NCI-H2107 (cell line): Measurements from ENCODE around the gene TGFBR1.
"Not testable (repeated sequence)": the region's sequence is repeated elsewhere in the genome, so short reads cannot be mapped to it uniquely, and the experiment has no call there.

Source experiments
- DNase-seq: peaks from one replicate; lab custom pipeline; 2025; lab: John Stamatoyannopoulos, UW

Gene TGFBR1

DNA sequence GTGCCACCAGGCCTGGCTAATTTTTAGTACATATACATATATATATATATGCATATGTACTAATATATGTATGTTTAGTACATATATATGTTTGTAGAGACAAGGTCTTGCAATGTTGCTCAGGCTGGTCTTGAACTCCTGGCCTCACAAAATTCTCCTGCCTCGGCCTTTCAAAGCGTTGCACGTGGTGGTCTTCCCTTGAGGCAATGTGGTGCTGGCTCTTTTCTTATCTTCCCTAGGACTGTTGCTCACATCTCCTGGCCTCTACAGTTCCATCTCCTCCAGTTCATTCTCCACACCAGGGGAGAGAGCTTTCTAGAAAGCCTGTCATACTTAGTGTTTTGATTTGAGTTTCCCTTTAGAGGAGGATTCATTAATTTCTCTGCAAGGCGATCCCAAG lies 28.9 kb upstream of the TGFBR1 start:
- DNase-seq = no peak

DNA sequence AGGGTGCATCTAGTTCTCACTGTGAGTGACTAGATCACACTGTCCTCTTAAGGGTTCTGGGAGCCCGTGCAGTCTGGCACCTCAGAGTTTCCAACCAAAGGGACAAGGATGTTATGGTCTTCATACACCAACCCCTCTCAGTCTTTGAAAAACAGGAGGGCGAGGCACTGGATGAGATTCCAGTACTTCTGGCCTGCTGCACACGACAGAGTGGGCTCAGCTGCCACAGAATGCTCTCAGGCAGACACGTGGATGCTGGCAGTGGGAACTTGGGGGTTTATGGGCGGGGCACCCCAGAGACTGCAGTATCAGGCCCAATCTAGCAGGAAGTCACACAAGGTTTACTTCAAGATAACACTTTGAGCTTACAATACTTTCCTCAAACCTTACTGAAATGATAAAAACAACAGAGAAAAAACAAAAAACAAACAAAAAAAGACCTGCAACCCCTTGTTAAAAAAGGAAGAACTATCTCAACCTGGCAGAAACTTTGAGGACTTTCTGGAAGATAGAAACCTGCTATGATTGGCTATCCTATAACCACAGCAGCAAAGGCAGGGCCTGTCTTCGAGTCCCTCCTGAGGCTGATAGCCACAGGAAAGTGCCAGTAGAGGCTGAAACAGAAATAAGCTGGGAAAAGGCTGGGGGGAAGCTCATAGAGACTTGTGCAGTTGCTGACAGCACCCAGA lies 28.3 kb upstream of the TGFBR1 start:
- no peak for DNase-seq

DNA sequence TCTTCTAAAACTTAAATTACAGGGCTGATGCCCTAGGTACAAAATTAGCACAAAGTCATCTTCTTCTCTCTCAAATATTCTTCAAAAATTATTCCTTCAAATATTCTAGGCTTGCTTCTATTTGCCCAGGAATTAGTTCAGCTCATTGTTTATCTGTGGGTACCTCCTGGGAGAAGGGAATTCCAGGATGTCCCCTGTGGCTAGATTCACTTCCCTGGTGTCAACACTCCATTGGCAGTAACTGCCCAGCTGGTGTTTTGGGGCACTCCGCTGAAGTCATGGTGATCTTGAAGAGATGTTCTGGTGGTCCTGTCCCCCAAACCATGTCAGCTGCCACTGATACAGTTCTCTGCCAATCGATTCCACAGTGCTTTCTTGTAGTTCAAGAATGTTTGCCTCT lies 26.2 kb upstream of the TGFBR1 start:
- DNase-seq = no peak

DNA sequence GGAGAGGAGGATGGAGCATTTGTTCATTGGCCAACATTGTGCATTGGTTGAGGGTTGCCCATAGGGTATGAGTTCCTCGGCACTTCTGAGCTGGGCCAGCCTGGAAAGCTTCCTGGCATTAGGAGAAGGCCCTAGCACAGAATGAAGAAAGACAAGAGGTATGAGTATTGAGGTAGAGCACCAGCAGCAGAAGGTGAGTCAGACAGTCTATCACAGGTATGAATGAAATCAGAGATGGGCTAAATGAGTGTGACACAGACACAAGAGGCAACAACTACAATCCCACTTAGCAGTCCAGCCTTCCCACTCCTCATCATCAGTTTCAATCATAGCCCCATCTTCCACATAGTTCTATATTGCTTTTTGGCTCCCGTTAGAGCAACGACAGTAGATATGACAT lies 25.4 kb upstream of the TGFBR1 start:
- no peak for DNase-seq

DNA sequence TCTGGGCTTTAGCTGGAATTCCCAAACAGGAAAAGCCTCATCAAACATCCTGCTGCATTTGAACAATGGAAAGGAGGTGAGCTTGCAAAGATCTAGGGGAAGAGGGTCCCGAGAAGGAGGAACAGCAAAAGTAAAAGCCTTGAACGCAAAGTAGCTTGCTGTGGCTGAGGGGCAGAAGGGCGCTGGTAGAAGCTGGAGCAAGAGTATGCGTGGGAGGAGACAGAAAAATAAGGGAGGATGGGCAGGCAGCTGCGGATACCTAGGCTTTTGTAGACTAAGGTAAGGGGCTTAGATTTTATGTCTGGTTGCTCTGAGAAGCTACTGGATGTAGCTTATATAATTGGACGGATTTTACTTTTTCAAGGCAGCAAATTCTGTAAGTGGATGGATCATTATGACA lies 21.9 kb upstream of the TGFBR1 start:
- no peak for DNase-seq

DNA sequence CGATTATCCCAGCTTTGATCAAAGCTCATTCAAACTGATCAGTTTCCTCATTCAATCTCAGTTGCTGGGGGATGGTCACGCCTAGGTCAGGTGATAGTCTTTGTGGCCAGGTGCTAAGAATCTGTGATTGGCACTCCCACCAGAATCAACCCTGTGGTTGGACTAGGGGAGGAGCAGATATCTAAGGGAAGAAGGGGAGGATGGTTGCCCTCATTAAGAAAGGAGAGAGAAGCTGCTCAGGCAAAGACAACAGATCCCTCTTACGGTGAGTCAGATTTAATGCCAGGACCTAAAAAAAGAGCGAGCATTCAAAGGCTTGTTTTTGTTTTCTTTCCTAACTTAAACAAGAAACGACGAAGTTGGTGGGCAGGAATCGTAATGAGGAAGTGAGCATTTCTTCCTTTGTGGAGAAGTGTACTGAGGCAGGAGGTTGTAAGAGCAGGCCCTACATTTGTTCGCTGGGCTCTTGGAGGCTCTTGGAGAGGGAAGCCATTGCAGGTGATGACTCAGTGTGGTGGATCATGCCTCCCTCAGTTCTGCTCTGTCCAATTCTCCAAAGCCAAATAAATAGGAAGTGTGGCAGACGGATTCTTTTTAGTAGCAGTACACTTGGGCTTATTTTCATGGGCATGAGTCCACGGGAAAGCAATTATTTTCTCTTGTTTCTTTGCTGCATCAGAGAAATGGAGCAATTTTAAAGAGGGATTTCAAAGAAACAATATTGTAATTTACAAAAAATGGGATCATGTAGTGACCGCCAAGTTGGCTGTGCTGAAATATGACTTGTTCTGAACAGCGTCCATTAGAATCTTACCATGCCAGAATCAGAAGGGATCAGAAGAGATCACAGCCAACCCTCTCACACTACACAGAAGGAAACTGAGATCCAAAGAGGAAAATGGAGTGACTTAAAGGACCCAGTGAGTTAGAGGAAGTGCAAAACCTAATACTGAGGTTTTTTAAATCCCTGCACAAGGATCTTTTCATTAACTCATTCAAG lies 18.7 kb upstream of the TGFBR1 start:
- no peak for DNase-seq

DNA sequence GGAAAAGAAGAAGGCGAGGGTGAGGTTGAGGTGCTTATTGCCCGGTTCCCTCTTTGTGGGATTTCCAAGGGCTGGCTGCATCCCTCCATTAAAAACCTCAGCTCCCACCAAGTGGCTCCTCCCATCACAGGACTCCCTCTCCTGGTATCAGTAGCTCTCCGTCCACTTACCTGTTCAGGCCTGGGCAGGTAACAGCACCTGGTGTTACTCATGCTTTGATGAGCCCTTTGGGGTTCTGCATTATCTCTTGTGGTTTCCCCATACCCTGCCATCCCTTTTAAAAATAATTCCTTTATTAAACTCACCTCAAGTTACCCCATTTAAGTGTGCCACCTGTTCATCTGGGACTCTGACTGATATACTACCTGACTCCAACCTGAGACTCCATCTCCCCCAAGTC lies 17.5 kb upstream of the TGFBR1 start:
- DNase-seq = no peak

DNA sequence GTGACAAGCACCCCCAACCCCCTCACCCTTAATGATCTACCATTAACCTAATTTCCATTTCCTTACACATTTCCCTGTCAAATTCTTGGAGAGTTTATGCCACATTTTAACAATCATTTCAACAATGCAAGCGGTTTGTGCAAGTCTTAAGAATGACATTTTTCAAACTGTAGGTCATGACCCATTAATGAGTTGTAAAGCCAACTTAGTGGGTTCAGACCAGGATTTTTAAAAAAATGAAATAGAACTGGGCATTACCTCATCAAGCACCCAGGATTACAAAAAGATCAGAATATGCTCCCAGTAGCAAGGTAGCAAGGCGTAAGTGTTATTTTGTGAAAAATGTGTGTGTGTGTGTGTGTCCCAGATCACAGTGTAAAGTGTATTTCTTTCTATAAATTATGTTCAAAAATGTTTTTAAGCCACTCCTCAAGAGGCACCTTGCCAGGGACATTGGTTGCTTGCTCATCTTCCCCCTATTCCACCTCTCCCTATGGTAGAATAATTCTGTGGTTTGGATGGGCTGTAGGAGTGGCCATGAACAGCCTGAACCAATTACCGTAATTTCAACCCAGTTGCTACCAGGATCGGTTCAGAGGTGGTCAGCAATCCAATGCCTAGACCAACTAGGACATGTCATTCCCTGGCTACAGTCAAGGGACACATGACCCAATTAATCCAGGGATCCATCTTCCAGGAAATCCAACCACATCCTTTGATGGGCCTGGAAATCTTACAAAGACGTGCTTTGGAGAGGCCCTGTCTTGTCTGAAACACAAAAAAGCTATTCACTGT lies 14.4 kb upstream of the TGFBR1 start:
- DNase-seq = no peak

DNA sequence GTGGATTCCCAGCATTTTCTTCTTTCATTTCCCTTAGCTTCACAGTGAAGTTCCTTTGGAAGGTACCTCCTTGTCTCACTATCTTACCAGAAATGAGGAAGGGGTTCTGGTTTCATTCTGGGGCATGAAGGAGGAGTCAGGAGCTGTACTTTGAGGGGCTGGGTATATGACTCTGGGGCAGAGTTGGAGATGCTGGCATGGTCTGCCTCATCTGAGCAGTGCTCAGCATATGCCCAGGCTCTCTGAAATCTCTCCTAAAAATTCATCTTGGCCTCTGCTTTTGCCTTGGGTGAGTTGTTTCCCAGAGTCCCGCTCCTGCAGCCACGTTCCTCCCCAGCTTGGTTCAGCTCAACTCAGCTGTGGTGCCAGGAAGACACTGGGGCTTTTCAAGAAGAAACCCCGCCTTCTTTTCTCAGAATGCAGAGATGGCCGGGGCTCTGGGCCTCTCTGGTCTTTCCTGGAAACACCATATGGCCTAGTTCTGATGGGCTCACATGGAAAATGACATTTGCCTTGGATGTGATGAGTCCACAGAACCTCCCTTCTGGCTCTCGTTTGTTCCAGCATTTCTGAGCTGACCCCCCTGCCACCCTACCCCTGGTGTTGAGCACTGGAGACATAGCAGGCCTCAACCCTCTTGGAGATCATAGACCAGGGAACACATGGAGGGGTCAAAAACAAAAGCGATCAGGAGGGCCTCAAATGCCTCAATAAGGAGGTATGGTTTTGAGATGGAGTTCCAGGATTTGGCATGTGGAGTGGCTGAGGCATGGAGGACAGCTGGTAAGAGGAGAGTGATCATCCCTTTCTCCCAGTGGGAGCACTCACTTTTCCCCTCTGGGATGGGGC lies 12.0 kb upstream of the TGFBR1 start:
- DNase-seq = no peak

DNA sequence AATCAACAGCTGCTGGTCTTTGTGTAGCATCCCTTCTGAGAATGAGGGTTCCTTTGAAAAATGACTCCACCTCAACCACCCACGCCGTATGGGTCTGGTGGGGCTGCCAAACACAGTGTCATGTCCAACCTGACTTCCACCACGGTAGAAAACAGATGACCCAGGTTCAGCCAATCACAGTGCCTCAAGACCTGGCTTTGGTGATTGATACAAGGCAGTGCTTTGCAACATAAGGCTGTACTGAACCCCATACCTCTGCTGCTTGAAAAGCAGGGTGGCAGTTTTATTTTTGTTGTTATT lies 11.5 kb upstream of the TGFBR1 start:
- DNase-seq = no peak

DNA sequence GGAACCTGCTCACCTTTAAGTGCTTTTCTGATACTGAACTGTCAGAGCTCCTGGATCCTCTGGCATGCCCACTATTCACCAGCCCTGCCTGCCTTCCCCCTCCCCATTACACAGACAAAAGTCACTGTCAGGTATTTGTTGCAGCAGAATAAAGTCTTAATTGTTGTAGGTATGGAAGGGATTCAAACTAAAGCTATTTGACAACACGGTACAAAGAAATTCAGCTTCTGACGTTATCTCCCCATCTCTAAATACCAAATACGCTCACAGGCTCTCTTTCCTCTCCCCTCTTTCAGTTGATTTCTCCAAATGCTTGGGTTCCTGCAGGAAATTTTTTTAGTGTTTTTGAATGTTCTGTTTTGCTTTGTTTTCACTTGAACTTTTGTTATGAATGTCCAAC lies 9.3 kb upstream of the TGFBR1 start:
- no peak for DNase-seq

DNA sequence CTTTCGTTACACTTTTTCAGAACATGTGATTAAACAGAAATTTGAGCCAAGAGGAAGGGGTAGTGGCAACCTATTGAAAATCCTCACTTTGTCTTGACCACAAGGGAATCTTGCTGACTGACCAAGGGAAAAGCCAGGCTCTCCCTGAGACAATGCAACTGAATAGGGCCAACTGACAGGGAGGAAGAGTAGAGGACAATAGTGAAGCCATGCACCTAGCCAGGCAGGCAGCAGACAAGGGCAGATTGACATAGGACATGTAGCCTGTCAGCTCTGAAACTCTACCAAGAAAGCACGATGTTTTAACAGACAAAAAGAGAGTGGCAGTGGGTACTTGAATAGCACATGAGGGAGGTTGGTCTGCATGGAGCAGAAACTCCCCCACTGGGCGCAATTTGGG lies 8.5 kb upstream of the TGFBR1 start:
- no peak for DNase-seq

DNA sequence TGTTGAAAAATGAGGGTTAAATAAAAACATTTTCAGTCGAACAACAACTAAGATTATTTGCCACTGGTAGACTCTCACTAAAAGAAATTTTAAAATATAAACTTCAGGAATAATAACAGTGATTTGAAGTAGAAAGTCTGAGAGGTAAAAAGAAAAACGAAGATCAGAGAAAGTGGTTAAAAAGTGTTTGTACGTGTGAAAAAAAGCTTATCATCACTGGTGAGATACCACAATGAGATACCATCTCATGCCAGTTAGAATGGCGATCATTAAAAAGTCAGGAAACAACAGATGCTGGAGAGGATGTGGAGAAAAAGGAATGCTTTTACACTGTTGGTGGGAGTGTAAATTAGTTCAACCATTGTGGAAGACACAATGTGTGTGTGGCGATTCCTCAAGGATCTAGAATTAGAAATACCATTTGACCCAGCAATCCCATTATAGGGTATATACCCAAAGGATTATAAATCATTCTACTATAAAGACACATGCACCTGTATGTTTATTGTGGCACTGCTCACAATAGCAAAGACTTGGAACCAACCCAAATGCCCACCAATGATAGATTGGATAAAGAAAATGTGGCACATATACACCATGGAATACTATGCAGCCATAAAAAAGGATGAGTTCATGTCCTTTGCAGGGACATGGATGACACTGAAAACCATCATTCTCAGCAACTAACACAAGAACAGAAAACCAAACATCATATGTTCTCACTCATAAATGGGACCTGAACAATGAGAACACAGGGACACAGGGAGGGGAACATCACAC lies 4.9 kb upstream of the TGFBR1 start:
- DNase-seq = not testable (repeated sequence)

DNA sequence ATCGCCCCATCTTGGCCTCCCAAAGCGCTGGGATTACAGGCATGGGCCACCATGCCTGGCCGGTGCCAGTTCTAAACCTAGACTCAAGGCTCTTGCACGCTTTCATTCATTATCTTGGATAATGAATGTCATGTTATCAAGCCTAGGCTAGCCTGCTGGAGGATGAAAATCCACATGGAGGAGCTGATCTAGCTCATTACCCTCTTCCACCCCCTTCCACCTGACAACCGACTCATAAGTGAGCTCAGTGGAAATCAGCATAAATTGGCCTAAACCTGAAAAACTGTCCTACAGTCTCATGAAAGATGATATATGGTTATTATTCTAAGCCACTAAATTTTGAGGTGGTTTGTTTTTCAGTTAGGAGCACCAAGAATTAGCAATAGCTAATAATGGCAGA lies 3.6 kb upstream of the TGFBR1 start:
- no peak for DNase-seq

DNA sequence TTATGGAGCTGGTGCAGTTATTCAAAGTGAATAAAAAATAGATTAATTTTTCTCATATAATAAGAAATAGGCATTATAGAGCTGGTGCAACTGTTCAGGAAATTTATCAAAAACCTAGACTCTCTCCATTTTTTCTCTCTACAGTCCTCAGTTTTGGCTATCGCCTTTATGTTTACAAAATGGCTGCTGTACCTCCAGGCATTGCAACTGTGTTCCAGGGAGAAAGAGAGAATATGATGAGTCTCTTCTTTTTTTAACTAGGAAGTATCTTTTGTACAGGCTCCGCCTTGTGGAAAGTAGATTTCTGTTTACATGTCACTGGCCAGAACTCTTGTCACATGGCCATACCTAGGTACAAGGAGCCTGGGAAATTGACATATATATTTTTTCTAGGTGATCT lies 3.1 kb upstream of the TGFBR1 start:
- DNase-seq = no peak

DNA sequence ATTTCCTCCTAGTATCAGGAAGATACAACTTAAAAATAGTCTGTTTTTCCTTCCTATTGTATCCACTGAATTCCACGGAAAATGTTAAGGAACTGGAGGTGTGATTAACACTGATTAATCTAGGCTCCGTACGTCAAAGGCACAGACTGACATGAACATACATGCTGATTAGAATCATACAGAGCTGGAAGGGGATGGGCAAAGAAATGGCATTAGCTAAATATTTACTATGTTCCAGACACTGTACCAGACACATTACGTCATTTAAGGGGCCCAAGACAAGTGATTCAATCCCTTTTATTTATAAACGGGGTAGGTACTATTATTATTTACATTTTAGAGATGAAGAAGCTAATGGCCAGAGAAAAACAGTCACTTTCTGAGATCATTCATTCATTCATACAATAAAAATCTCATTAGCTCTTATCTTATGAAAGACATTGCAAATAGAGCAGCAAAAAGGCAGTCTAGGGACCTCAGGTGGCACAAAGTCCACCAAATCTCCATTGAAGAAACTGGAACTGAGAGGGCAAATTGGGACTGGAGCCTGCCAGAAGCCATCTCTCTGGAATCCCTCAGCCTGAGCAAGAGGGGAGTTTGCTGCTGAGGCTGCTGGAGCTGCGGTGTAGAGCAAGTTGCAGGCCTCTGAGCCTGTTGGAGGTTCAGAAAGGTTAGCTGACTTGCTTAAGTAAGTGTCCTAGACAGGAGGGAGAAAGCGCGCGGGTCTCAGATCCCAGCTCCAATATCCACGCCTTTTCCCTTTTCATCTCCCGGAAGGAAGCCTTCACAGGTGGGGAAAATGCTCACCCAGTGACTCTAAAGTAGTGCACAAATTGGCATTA lies 1.6 kb upstream of the TGFBR1 start:
- DNase-seq = no peak

DNA sequence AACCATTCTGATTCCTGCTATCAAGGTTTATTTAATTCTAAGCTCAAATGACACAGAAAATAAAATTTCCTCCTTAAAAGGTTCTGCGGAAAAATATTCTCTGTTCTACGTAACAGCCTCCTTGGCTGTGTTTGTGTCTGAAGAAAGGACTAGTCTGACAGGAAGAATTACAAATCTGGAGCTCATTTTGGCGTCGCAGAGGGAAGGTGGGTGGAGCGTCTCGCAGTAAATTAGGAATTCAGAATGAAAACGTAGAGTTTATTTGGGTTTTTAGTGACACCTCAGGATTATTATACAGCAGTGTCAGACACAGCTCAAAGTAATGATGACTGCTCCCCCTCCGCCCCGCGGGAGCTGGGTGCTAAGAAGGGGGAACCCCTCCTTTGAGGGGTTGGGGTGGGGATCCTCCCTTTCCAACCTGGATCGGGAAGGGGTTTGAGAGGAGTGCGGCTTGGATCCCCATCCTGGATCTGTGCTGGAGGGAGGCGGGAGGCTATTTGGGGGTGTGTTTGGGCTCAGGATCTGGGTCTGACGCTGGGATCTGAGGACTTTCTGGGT lies 933 bp upstream of the TGFBR1 start:
- DNase-seq = no peak

DNA sequence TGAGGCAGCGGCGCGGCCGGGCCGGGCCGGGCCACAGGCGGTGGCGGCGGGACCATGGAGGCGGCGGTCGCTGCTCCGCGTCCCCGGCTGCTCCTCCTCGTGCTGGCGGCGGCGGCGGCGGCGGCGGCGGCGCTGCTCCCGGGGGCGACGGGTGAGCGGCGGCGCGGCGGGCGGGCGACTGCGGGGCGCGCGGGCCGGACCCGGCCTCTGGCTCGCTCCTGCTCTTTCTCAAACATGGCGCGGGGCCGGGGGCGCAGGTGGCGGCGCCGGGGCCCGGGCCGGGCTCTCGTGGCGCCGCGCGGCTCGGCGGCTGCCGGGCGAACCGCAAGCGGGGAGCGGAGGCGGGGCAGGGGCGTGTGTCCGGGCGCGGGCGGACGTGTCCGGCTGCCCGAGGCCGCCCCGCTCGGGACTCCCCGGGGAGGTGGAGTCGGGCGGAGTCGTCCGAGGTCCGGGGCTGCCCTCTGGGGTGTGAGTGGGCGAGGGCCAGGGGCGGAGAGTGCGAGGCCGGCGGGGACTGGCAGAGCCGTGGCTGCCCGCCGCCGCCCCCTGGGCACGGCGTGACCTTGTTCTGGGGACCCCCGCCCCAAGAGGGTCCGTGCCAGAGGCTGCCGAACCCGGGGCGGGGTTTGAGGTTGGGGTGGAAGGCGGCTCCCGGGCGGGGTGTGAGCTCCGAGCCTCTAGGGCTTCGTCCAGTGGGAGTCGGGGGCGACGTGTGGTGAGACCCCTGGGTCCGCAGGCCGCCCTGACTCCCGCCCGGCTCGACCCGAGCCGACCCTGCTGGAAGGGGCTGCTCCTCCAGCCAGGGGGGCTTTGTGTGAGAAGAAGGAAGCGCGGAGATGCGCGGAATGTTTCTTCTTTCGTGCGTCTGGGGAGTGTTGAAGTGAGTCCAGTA lies 485 bp downstream of the TGFBR1 start:
- DNase-seq = no peak

DNA sequence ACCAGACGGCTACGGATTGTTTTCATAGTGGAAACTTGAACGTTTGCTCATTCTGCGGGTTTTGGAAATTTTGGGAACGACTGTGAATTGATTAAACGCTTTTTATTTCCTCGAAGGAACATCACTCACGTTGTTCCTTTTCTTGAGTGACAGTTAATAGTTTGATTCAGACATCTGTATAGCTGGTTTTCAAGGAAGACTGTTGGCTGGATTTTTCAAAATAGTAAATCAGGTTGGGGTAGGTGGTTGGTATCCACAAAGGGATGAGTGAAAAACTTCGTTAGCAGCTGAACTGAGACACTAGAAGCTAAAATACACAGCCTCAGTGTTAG lies 1.1 kb downstream of the TGFBR1 start:
- no peak for DNase-seq
